Neural cell (in vitro differentiated cells): ENCODE results near the gene NLRP14. TPM values are rescaled to one million over a fixed set of nuclear protein-coding genes. Genes with fewer than 3 reads are reported as not detected.

ENCODE experiments used
- H2AFZ ChIP-seq: fragments of 200-600, 300-800 bp; sonication (generic), shearing (Covaris generic); 2 replicates; pipeline ENCODE4 v1.6.0; 2014; ENCODE audit warnings: low read depth, mild to moderate bottlenecking, antibody characterized with exemption, low read length, moderate library complexity
- H3F3A ChIP-seq: fragments of 200-600 bp; shearing (Covaris generic); 2 replicates; pipeline ENCODE4 v1.6.1; 2016; ENCODE audit warnings: mild to moderate bottlenecking, moderate library complexity, mixed read lengths, antibody characterized with exemption, low read length; ENCODE audit not compliant: insufficient read depth, poor library complexity, severe bottlenecking
- H3K27ac ChIP-seq: fragments of 200-600, 300-800 bp; sonication (generic), shearing (Covaris generic); 2 replicates; pipeline ENCODE4 v1.5.1; 2014; ENCODE audit warnings: mild to moderate bottlenecking, low read length, moderate library complexity
- H3K27me3 ChIP-seq: fragments of 300-800, 200-600 bp; sonication (generic), shearing (Covaris generic); 2 replicates; pipeline ENCODE4 v1.6.0; 2014; ENCODE audit warnings: mild to moderate bottlenecking, low read depth, low read length, moderate library complexity; ENCODE audit not compliant: insufficient read depth
- H3K36me3 ChIP-seq: fragments of 300-800, 200-600 bp; sonication (generic), shearing (Covaris generic); 2 replicates; pipeline ENCODE4 v1.5.1; 2014; ENCODE audit warnings: mild to moderate bottlenecking, antibody characterized with exemption, low read length, moderate library complexity; ENCODE audit not compliant: insufficient read depth
- H3K4me2 ChIP-seq: fragments of 300-800, 200-600 bp; sonication (generic), shearing (Covaris generic); 2 replicates; pipeline ENCODE4 v1.6.0; 2014; ENCODE audit warnings: mild to moderate bottlenecking, low read length
- H3K4me3 ChIP-seq: fragments of 300-800, 200-600 bp; sonication (generic), shearing (Covaris generic); 2 replicates; pipeline ENCODE4 v1.5.1; 2014; ENCODE audit warnings: mild to moderate bottlenecking, low read length, moderate library complexity
- H3K79me2 ChIP-seq: fragments of 200-600 bp; shearing (Covaris generic); replicated peaks from 2 replicates; pipeline ENCODE4 v1.6.0; 2014; ENCODE audit warnings: mild to moderate bottlenecking, low read length, moderate library complexity; ENCODE audit not compliant: insufficient read depth
- H3K9ac ChIP-seq: fragments of 300-800, 200-600 bp; sonication (generic), shearing (Covaris generic); 2 replicates; pipeline ENCODE4 v1.6.1; 2016; ENCODE audit warnings: mild to moderate bottlenecking, low read length, mixed read lengths
- H3K9me2 ChIP-seq: fragments of 200-600 bp; shearing (Covaris generic); 2 replicates; pipeline ENCODE4 v1.6.1; 2016; ENCODE audit warnings: mild to moderate bottlenecking, low read length, mixed read lengths; ENCODE audit not compliant: insufficient read depth
- H3K9me3 ChIP-seq: fragments of 200-600, 300-800 bp; sonication (generic), shearing (Covaris generic); 2 replicates; pipeline ENCODE4 v1.6.1; 2016; ENCODE audit warnings: mild to moderate bottlenecking, mixed run types, low read length, moderate library complexity, mixed read lengths
- H4K20me1 ChIP-seq: fragments of 200-600 bp; shearing (Covaris generic); 2 replicates; pipeline ENCODE4 v1.6.1; 2016; ENCODE audit warnings: mild to moderate bottlenecking, mixed run types; ENCODE audit not compliant: insufficient read depth
- CTCF ChIP-seq: fragments of 450-650 bp; IDR thresholded peaks from 2 replicates; pipeline ENCODE4 v1.5.1; 2014; ENCODE audit warnings: antibody characterized with exemption, mild to moderate bottlenecking, moderate library complexity; ENCODE audit not compliant: poor library complexity, severe bottlenecking
- EP300 ChIP-seq: fragments of 450-650 bp; conservative IDR thresholded peaks from 2 replicates; pipeline ENCODE4 v1.6.1; 2014; ENCODE audit warnings: antibody characterized with exemption, mild to moderate bottlenecking, moderate library complexity; ENCODE audit not compliant: poor library complexity, severe bottlenecking
- EZH2 ChIP-seq: fragments of 200-600, 300-800 bp; shearing (Covaris generic), sonication (generic); IDR thresholded peaks from 2 replicates; pipeline ENCODE4 v1.6.1; 2014; ENCODE audit warnings: antibody characterized with exemption, low read length, borderline replicate concordance, mild to moderate bottlenecking; ENCODE audit not compliant: insufficient read depth, poor library complexity, severe bottlenecking
- MXI1 ChIP-seq: fragments of 450-650 bp; conservative IDR thresholded peaks from 2 replicates; pipeline ENCODE4 v1.6.1; 2014; ENCODE audit warnings: antibody characterized with exemption, mild to moderate bottlenecking; ENCODE audit not compliant: poor library complexity, severe bottlenecking
- POLR2AphosphoS5 ChIP-seq: IDR thresholded peaks from 2 replicates; pipeline ENCODE4 v1.6.1; 2012
- RAD21 ChIP-seq: fragments of 450-650 bp; conservative IDR thresholded peaks from 2 replicates; pipeline ENCODE4 v1.6.1; 2014; ENCODE audit warnings: antibody characterized with exemption, mild to moderate bottlenecking, moderate library complexity
- REST ChIP-seq: IDR thresholded peaks from 2 replicates; pipeline ENCODE4 v1.6.1; 2012; ENCODE audit warnings: borderline replicate concordance
- SMC3 ChIP-seq: fragments of 450-650 bp; conservative IDR thresholded peaks from 2 replicates; pipeline ENCODE4 v1.6.1; 2014; ENCODE audit warnings: antibody characterized with exemption, mild to moderate bottlenecking, moderate library complexity; ENCODE audit not compliant: poor library complexity
- TAF1 ChIP-seq: IDR thresholded peaks from 2 replicates; pipeline ENCODE4 v1.6.1; 2012; ENCODE audit warnings: low read depth
- polyA plus RNA-seq: library from polyadenylated mRNA; depleted of rRNA; stranded (reverse); fragments of >200 nt; gene quantifications from 2 replicates; pipeline ENCODE4 v1.2.3, GENCODE V29; 2014

NLRP14 gene
- polyA plus RNA-seq, 1 donor from 2014 or later: 0.48 TPM

GRCh38 chr11:6995703-6996102 lies 24.6 kb upstream of the NLRP14 start:
- Histone ChIP-seq H3F3A (no peaks in the 10 kb centered on the region), H3K79me2 (no peaks in the 10 kb centered on the region), H2AFZ (no peak overlapping the region), H3K4me2 (no peak overlapping the region), H4K20me1 (no peaks in the 10 kb centered on the region), H3K9me3 (no peaks in the 10 kb centered on the region), H3K4me3 (no peak overlapping the region), H3K36me3 (no peaks in the 10 kb centered on the region), H3K9me2 (no peaks in the 10 kb centered on the region), H3K27me3 (no peaks in the 10 kb centered on the region), H3K27ac (no peak overlapping the region), H3K9ac (no peak overlapping the region)
- no peak for TF ChIP-seq SMC3
- TF ChIP-seq RAD21: no peak
- no peak for TF ChIP-seq POLR2AphosphoS5
- no peak for TF ChIP-seq EZH2
- no peak for TF ChIP-seq TAF1
- TF ChIP-seq MXI1: no peak
- no peak for TF ChIP-seq REST
- TF ChIP-seq CTCF: no peak
- no peak for TF ChIP-seq EP300

- Histone ChIP-seq H3F3A (no peaks in the 10 kb centered on the region), H3K79me2 (no peaks in the 10 kb centered on the region), H3K4me3 (no peak overlapping the region), H3K9me2 (no peaks in the 10 kb centered on the region), H3K27me3 (no peaks in the 10 kb centered on the region), H4K20me1 (no peaks in the 10 kb centered on the region), H3K36me3 (no peaks in the 10 kb centered on the region), H3K27ac (no peak overlapping the region), H3K4me2 (no peak overlapping the region), H3K9me3 (no peaks in the 10 kb centered on the region), H2AFZ (no peak overlapping the region), H3K9ac (no peak overlapping the region)
- TF ChIP-seq EZH2 (no peak), SMC3 (no peak), POLR2AphosphoS5 (no peak), TAF1 (no peak), REST (no peak), RAD21 (no peak), EP300 (no peak), CTCF (no peak)
Observed at GRCh38 chr11:7004482-7004881, 15.8 kb upstream of the NLRP14 start.
